LoVo (cell line): ENCODE data around the gene ZMAT5.
"Not testable (repeated sequence)": the region's sequence is repeated elsewhere in the genome, so short reads cannot be mapped to it uniquely, and the experiment has no call there.

Source experiments
- DNase-seq: peaks from one replicate; pipeline ENCODE4 v3.0.0-alpha.2; 2016; ENCODE audit warnings: low spot score

Gene ZMAT5

GRCh38 chr22:29786031-29786430 lies 19.2 kb upstream of the ZMAT5 start:
- no peak for DNase-seq

GRCh38 chr22:29784451-29785361 lies 17.9 kb upstream of the ZMAT5 start:
- DNase-seq, result no peak

GRCh38 chr22:29782061-29782845 lies 15.4 kb upstream of the ZMAT5 start:
- DNase-seq, result no peak

- no peak for DNase-seq
Observed at GRCh38 chr22:29780748-29781676, 14.2 kb upstream of the ZMAT5 start.

- DNase-seq, result no peak
Observed at GRCh38 chr22:29780220-29780619, 13.4 kb upstream of the ZMAT5 start.

GRCh38 chr22:29773233-29773632 lies 6.4 kb upstream of the ZMAT5 start:
- peak; percentile 25 for DNase-seq

GRCh38 chr22:29772170-29772641 lies 5.4 kb upstream of the ZMAT5 start:
- no peak for DNase-seq

GRCh38 chr22:29769723-29770321 lies 3.0 kb upstream of the ZMAT5 start:
- no peak for DNase-seq

- no peak for DNase-seq
Observed at GRCh38 chr22:29768052-29768693, 1.4 kb upstream of the ZMAT5 start.

GRCh38 chr22:29767171-29768051 lies 604 bp upstream of the ZMAT5 start, which contains the start of gene UQCR10:
TSS of gene UQCR10 (plus strand) at chr22:29767369. CDS start at chr22:29767399, 30 bp downstream.
- DNase-seq, result peak; percentile 90

- DNase-seq, result peak; percentile 8
Observed at GRCh38 chr22:29765905-29766631, 739 bp downstream of the ZMAT5 start.

- DNase-seq, result no peak
Observed at GRCh38 chr22:29762263-29762662, 4.5 kb downstream of the ZMAT5 start.

GRCh38 chr22:29758959-29759358 lies 7.8 kb downstream of the ZMAT5 start:
- DNase-seq, result no peak

GRCh38 chr22:29758068-29758622 lies 8.7 kb downstream of the ZMAT5 start:
- DNase-seq, result no peak

- no peak for DNase-seq
Observed at GRCh38 chr22:29757096-29757495, 9.7 kb downstream of the ZMAT5 start.

- no peak for DNase-seq
Observed at GRCh38 chr22:29756341-29756740, 10.5 kb downstream of the ZMAT5 start.

- DNase-seq, result no peak
Observed at GRCh38 chr22:29755889-29756288, 10.9 kb downstream of the ZMAT5 start.

GRCh38 chr22:29754658-29755395 lies 12.0 kb downstream of the ZMAT5 start:
- DNase-seq, result not testable (repeated sequence)
